ENCODE measurements around the gene ARHGAP15. TPM values are rescaled to one million over a fixed set of nuclear protein-coding genes. Genes with fewer than 3 reads are reported as not detected.

ARHGAP15 gene
- total and polyA plus RNA-seq, 8 donors = 0.69 to 5.2 (median 1.5) TPM

DNA sequence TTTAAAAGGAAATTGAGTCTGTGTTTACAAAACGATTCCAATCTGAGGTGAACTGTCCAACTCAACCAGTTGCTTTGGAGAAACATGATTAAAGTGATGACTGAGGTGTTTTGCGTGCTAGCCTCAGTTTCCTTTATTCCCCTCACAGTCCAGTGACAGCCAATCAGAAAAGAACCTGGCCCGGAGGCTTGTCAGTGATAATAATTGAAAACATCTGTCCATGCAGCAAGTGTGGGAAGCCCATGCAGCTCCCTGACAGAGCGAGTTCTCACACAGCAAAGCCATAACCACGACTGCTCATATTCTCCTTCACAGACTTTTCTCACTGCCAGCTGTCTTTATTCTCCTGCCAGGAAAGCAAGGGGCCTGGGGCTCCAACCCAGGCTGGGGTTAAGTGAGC lies 613.4 kb downstream of the ARHGAP15 start:
- H3K4me1 ChIP-seq = no peaks in the 10 kb centered on the region
- no peaks in the 10 kb centered on the region for H3K27me3 ChIP-seq
- no peak for TF ChIP-seq CTCF (IDR thresholded peaks at IDR 0.05)
- no peak overlapping the region for H3K4me3 ChIP-seq
- H3K9me3 ChIP-seq = no peaks in the 10 kb centered on the region
- FAIRE-seq (no peak), DNase-seq (no peak), ATAC-seq (no peak)
- no peaks in the 10 kb centered on the region for H3K36me3 ChIP-seq
- H3K27ac ChIP-seq = no peak overlapping the region
- WGBS, 2 donors = 65 to 81% methylated on average over 5 of the region's 5 CpGs
- intact Hi-C loops (cut with DNase I) = no loop called here

- ATAC-seq (no peak), DNase-seq (no peak), FAIRE-seq (no peak)
- Histone ChIP-seq H3K27ac (no peak overlapping the region), H3K9me3 (no peaks in the 10 kb centered on the region), H3K4me3 (no peak overlapping the region), H3K27me3 (no peaks in the 10 kb centered on the region), H3K4me1 (no peaks in the 10 kb centered on the region), H3K36me3 (no peaks in the 10 kb centered on the region)
- no peak for TF ChIP-seq CTCF (IDR thresholded peaks at IDR 0.05)
- 91 to 96% methylated on average over 2 of the region's 2 CpGs for WGBS, 2 donors
- intact Hi-C loops (cut with DNase I) = no loop called here
These were observed 614.9 kb downstream of the ARHGAP15 start for GRCh38 chr2:143744114-143744513.

DNA sequence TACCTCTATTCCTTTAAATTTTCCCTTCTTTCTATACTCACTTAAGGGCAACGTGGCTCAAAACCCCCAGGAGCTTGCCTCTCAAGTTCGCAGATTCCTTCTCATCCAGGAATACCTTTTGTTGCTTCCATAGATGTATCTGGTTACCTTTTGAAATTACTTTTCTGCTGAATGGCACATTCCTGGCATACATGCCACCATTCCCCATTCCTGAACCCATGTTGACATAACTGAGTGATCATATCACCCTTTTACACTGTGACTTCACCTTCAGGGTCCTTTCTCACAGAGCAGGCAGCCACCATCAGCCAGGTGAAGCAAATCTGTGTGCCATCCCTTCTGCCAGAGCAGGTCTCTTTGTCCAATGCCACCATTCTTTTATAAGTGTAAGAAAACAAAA lies 615.8 kb downstream of the ARHGAP15 start:
- ATAC-seq (peak in 3 of 4 donors; percentile 51 to 78 (median 67)), DNase-seq (peak in 1 of 6 donors; percentile 13), FAIRE-seq (no peak)
- intact Hi-C loops (cut with DNase I) = no loop called here
- Histone ChIP-seq H3K4me3 (no peak overlapping the region), H3K4me1 (no peaks in the 10 kb centered on the region), H3K9me3 (no peaks in the 10 kb centered on the region), H3K27ac (no peak overlapping the region), H3K27me3 (no peaks in the 10 kb centered on the region), H3K36me3 (no peaks in the 10 kb centered on the region)
- TF ChIP-seq CTCF (IDR thresholded peaks at IDR 0.05) = no peak
- 63 to 67% methylated on average over 2 of the region's 2 CpGs for WGBS, 2 donors

DNA sequence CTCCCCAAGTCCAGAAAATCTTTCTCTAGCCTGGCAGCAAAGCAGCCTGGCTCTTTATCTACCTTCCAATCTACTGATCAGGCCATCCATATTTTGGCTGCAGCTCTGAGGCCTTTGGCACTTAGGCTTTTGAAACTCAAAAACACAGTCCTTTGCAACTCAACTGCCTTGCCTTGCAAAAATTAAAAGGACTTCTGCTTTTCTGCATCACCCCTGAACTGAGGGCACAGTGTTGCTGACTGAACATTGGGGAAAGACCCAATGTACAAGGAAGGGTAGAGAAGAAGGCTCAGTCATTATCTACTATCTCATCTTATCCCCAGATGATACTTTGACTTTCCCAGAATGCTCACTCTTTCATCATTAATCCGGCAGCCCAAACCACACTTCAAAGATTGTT lies 625.5 kb downstream of the ARHGAP15 start:
- H3K36me3 ChIP-seq = no peaks in the 10 kb centered on the region
- DNase-seq (no peak), ATAC-seq (no peak), FAIRE-seq (no peak)
- H3K27me3 ChIP-seq = no peaks in the 10 kb centered on the region
- H3K4me3 ChIP-seq = no peak overlapping the region
- no peaks in the 10 kb centered on the region for H3K9me3 ChIP-seq
- TF ChIP-seq CTCF (IDR thresholded peaks at IDR 0.05) = no peak
- 90 to 93% methylated on average over 1 of the region's 1 CpG for whole genome bisulfite sequencing, 2 donors
- no peaks in the 10 kb centered on the region for H3K4me1 ChIP-seq
- intact Hi-C loops (cut with DNase I) = no loop called here
- no peak overlapping the region for H3K27ac ChIP-seq

DNA sequence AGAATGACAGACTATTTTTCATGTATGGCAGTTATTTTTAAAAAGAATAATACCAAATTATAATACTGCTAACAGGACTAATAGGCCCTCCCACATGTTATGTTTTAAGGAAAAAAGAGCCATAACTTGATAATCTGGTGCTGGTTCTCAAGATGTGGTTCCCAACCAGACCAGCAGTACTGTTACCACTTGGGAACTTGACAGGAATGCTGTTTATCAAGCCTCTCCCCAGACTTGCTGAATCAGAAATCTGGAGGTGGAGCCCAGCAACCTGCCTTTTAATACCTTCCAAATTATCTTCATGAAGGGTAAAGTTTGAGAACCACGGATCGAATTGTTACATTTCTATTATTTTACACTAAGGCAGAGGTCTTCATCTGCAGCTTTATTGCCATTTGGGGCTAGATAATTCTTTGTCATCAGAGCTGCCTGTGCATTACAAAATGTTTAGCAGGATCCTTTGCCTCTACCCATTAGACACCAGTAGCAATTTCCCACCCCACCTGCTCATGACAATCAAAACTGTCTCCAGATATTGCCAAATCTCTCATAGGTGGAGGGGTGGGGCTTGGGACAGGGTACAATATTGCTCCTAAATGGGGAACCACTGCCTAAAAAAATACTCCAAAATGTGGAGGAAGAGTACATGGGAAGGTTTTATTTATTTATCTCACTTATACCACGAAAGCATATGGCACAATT lies 629.6 kb downstream of the ARHGAP15 start:
- WGBS, 2 donors = 84 to 91% methylated on average over 3 of the region's 3 CpGs
- intact Hi-C loops (cut with DNase I) = no loop called here
- FAIRE-seq = no peak
- H3K36me3 ChIP-seq = no peaks in the 10 kb centered on the region
- no peak for ATAC-seq
- H3K27me3 ChIP-seq = no peaks in the 10 kb centered on the region
- no peak overlapping the region for H3K4me3 ChIP-seq
- no peaks in the 10 kb centered on the region for H3K4me1 ChIP-seq
- no peak for TF ChIP-seq CTCF (IDR thresholded peaks at IDR 0.05)
- DNase-seq = no peak
- no peaks in the 10 kb centered on the region for H3K9me3 ChIP-seq
- H3K27ac ChIP-seq = no peak overlapping the region
